ENCODE results near the gene OXSM.

The OXSM gene

GRCh38 chr3:25840099-25840498 lies 50.2 kb downstream of the OXSM start:
- Histone ChIP-seq H4K91ac (ENCODE audit: low read depth, low read length, poor library complexity) (no peak overlapping the region), H3K4me1 (ENCODE audit: control insufficient read depth in 2 of 2, insufficient read depth in 1 of 2, low read depth in 1 of 2, low read length in 2 of 2) (no peaks in the 10 kb centered on the region), H3K9ac (ENCODE audit: low read depth, low read length, poor library complexity) (no peak overlapping the region), H2AFZ (ENCODE audit: low read length) (no peak overlapping the region), H3K27me3 (ENCODE audit: control insufficient read depth in 3 of 3, insufficient read depth in 3 of 3, low read depth in 1 of 3, low read length in 3 of 3) (no peaks in the 10 kb centered on the region), H2BK120ac (ENCODE audit: low read depth, low read length) (no peak overlapping the region), H3K27ac (replicated peaks; ENCODE audit: low read length) (no peak overlapping the region), H3K18ac (ENCODE audit: low read length) (no peak overlapping the region), H3K4me2 (ENCODE audit: insufficient read depth, low read length, poor library complexity, severe bottlenecking) (no peak overlapping the region), H3K4me3 (ENCODE audit: low read length in 2 of 2) (no peak overlapping the region), H3K9me3 (replicated peaks in 1 of 2; ENCODE audit: control insufficient read depth in 2 of 2, insufficient read depth in 1 of 2, low read depth in 1 of 2, low read length in 2 of 2) (peaks cover 0 to 4% of the 10 kb centered on the region in 2 donors), H2AK5ac (ENCODE audit: low read depth, low read length) (no peak overlapping the region), H3K4ac (ENCODE audit: low read length) (no peak overlapping the region), H3K36me3 (replicated peaks in 1 of 2; ENCODE audit: control insufficient read depth in 2 of 2, insufficient read depth in 2 of 2, low read length in 2 of 2) (peaks cover 0 to 2% of the 10 kb centered on the region in 2 donors), H2BK15ac (ENCODE audit: low read length) (no peak overlapping the region), H3K14ac (ENCODE audit: low read length) (no peak overlapping the region), H3K23ac (ENCODE audit: low read depth, low read length, poor library complexity) (no peak overlapping the region), H4K8ac (ENCODE audit: low read depth, low read length) (no peak overlapping the region), H2BK12ac (ENCODE audit: low read length) (no peak overlapping the region), H3K79me1 (ENCODE audit: low read depth, low read length) (no peaks in the 10 kb centered on the region), H2BK5ac (ENCODE audit: low read length) (no peak overlapping the region)
- no peak for DNase-seq (ENCODE audit: low spot score)
- no CpG with 5 or more reads among the region's 3 CpGs for WGBS, 2 donors (ENCODE audit: extremely low coverage in 2 of 2, insufficient read length in 2 of 2, insufficient replicate concordance in 1 of 2)

GRCh38 chr3:25843332-25843731 lies 53.4 kb downstream of the OXSM start:
- Histone ChIP-seq H2BK5ac (ENCODE audit: low read length) (no peak overlapping the region), H3K4me2 (ENCODE audit: insufficient read depth, low read length, poor library complexity, severe bottlenecking) (no peak overlapping the region), H3K18ac (ENCODE audit: low read length) (no peak overlapping the region), H3K27me3 (ENCODE audit: control insufficient read depth in 3 of 3, insufficient read depth in 3 of 3, low read depth in 1 of 3, low read length in 3 of 3) (no peaks in the 10 kb centered on the region), H2AK5ac (ENCODE audit: low read depth, low read length) (no peak overlapping the region), H2BK12ac (ENCODE audit: low read length) (no peak overlapping the region), H2BK120ac (ENCODE audit: low read depth, low read length) (no peak overlapping the region), H4K8ac (ENCODE audit: low read depth, low read length) (no peak overlapping the region), H3K23ac (ENCODE audit: low read depth, low read length, poor library complexity) (no peak overlapping the region), H3K4ac (ENCODE audit: low read length) (no peak overlapping the region), H3K27ac (replicated peaks; ENCODE audit: low read length) (no peak overlapping the region), H3K36me3 (replicated peaks in 1 of 2; ENCODE audit: control insufficient read depth in 2 of 2, insufficient read depth in 2 of 2, low read length in 2 of 2) (no peaks in the 10 kb centered on the region), H3K9ac (ENCODE audit: low read depth, low read length, poor library complexity) (no peak overlapping the region), H3K4me1 (ENCODE audit: control insufficient read depth in 2 of 2, insufficient read depth in 1 of 2, low read depth in 1 of 2, low read length in 2 of 2) (peaks cover 0 to 10% of the 10 kb centered on the region in 2 donors), H3K9me3 (replicated peaks in 1 of 2; ENCODE audit: control insufficient read depth in 2 of 2, insufficient read depth in 1 of 2, low read depth in 1 of 2, low read length in 2 of 2) (peaks cover 0 to 2% of the 10 kb centered on the region in 2 donors), H2AFZ (ENCODE audit: low read length) (no peak overlapping the region), H3K14ac (ENCODE audit: low read length) (no peak overlapping the region), H3K4me3 (ENCODE audit: low read length in 2 of 2) (no peak overlapping the region), H3K79me1 (ENCODE audit: low read depth, low read length) (no peaks in the 10 kb centered on the region), H4K91ac (ENCODE audit: low read depth, low read length, poor library complexity) (no peak overlapping the region), H2BK15ac (ENCODE audit: low read length) (no peak overlapping the region)
- no CpG with 5 or more reads among the region's 3 CpGs for WGBS, 2 donors (ENCODE audit: extremely low coverage in 2 of 2, insufficient read length in 2 of 2, insufficient replicate concordance in 1 of 2)
- DNase-seq (ENCODE audit: low spot score) = no peak

Measured in neuronal stem cell (in vitro differentiated cells).